HEK293 (cell line): ENCODE data around the gene PRKAG3.

Experiments
- CTCF ChIA-PET: fragments of 350-600 bp; formaldehyde crosslinking; extraction: SDS; loops from one replicate; lab custom pipeline; 2021; ENCODE audit warnings: antibody characterized with exemption; lab: Yijun Ruan, JAX
- POLR2A ChIA-PET: fragments of 300-600 bp; formaldehyde crosslinking; extraction: SDS; loops from one replicate; lab custom pipeline; 2020; ENCODE audit warnings: antibody characterized with exemption, inconsistent platforms; lab: Yijun Ruan, JAX
- H3K27ac ChIP-seq: fragments of 200-500 bp; sonication (Bioruptor generic); 2 replicates; pipeline ENCODE4 v1.5.1; 2014; ENCODE audit warnings: low read depth, low read length, control low read depth, inconsistent platforms; ENCODE audit errors: extremely low read depth
- H3K36me3 ChIP-seq, 2 experiments: fragments of 200-500 bp in 1 of 2; sonication (Bioruptor generic) in 1 of 2; 1 replicate in 1 of 2; 2 replicates in 1 of 2; pipeline ENCODE4 v1.5.1; 2014 to 2017; ENCODE audit warnings: inconsistent platforms in 2 of 2, low read length in 2 of 2; ENCODE audit not compliant: control insufficient read depth in 2 of 2, insufficient read depth in 1 of 2
- H3K4me1 ChIP-seq: fragments of 200-500 bp; sonication (Bioruptor generic); 2 replicates; pipeline ENCODE4 v1.5.1; 2014; ENCODE audit warnings: mild to moderate bottlenecking, low read length, inconsistent platforms; ENCODE audit not compliant: control insufficient read depth, insufficient read depth
- H3K4me3 ChIP-seq: 2 replicates; pipeline ENCODE4 v1.5.1; 2011; ENCODE audit warnings: low read depth, mild to moderate bottlenecking, control low read depth, low read length, moderate library complexity
- H3K9me3 ChIP-seq: fragments of 200-500 bp; sonication (Bioruptor generic); 2 replicates; pipeline ENCODE4 v1.5.1; 2014; ENCODE audit warnings: low read depth, low read length, inconsistent platforms; ENCODE audit not compliant: control insufficient read depth, insufficient read depth
- GLIS1 ChIP-seq: fragments of 450-650 bp; formaldehyde crosslinking; IDR thresholded peaks from 2 replicates; pipeline ENCODE4 v1.5.1; 2016; ENCODE audit warnings: missing biosample characterization, missing genetic modification characterization
- GLIS2 ChIP-seq: fragments of 450-650 bp; formaldehyde crosslinking; IDR thresholded peaks from 2 replicates; pipeline ENCODE4 v1.5.1; 2016; ENCODE audit warnings: missing biosample characterization, missing genetic modification characterization
- KLF7 ChIP-seq: fragments of 450-650 bp; formaldehyde crosslinking; IDR thresholded peaks from 2 replicates; pipeline ENCODE4 v1.5.1; 2016; ENCODE audit warnings: missing biosample characterization, missing genetic modification characterization, borderline replicate concordance
- OSR2 ChIP-seq: fragments of 450-650 bp; formaldehyde crosslinking; IDR thresholded peaks from 2 replicates; pipeline ENCODE4 v1.5.1; 2016; ENCODE audit warnings: missing biosample characterization, missing genetic modification characterization
- PRDM10 ChIP-seq: fragments of 450-650 bp; formaldehyde crosslinking; IDR thresholded peaks from 2 replicates; pipeline ENCODE4 v1.5.1; 2016; ENCODE audit warnings: missing biosample characterization, missing genetic modification characterization
- ZFP69B ChIP-seq: fragments of 450-650 bp; formaldehyde crosslinking; IDR thresholded peaks from 2 replicates; pipeline ENCODE4 v1.5.1; 2016; ENCODE audit warnings: missing biosample characterization, missing genetic modification characterization
- ZIC2 ChIP-seq: fragments of 450-650 bp; formaldehyde crosslinking; IDR thresholded peaks from 2 replicates; pipeline ENCODE4 v1.5.1; 2016; ENCODE audit warnings: missing biosample characterization, missing genetic modification characterization
- ZNF140 ChIP-seq: fragments of 450-650 bp; formaldehyde crosslinking; IDR thresholded peaks from 2 replicates; pipeline ENCODE4 v1.5.1; 2016; ENCODE audit warnings: missing biosample characterization, missing genetic modification characterization
- ZNF398 ChIP-seq: fragments of 450-650 bp; formaldehyde crosslinking; IDR thresholded peaks from 2 replicates; pipeline ENCODE4 v1.5.1; 2017; ENCODE audit warnings: missing biosample characterization, missing genetic modification characterization
- ZNF449 ChIP-seq: fragments of 450-650 bp; formaldehyde crosslinking; IDR thresholded peaks from 2 replicates; pipeline ENCODE4 v1.5.1; 2017; ENCODE audit warnings: missing biosample characterization, mild to moderate bottlenecking, missing genetic modification characterization, moderate library complexity
- ZNF624 ChIP-seq: fragments of 450-650 bp; formaldehyde crosslinking; IDR thresholded peaks from 2 replicates; pipeline ENCODE4 v1.5.1; 2017; ENCODE audit warnings: missing biosample characterization, missing genetic modification characterization
- ZNF76 ChIP-seq: fragments of 450-650 bp; formaldehyde crosslinking; IDR thresholded peaks from 2 replicates; pipeline ENCODE4; 2016; ENCODE audit warnings: low read depth, missing biosample characterization, missing genetic modification characterization, borderline replicate concordance
- ZNF791 ChIP-seq: fragments of 450-650 bp; formaldehyde crosslinking; IDR thresholded peaks from 2 replicates; pipeline ENCODE4 v1.5.1; 2016; ENCODE audit warnings: missing biosample characterization, missing genetic modification characterization
- ZSCAN23 ChIP-seq: fragments of 450-650 bp; formaldehyde crosslinking; IDR thresholded peaks from 2 replicates; pipeline ENCODE4 v1.5.1; 2016; ENCODE audit warnings: missing biosample characterization, missing genetic modification characterization
- ZSCAN5A ChIP-seq: fragments of 450-650 bp; formaldehyde crosslinking; IDR thresholded peaks from 2 replicates; pipeline ENCODE4 v1.5.1; 2016; ENCODE audit warnings: missing biosample characterization, missing genetic modification characterization

Gene PRKAG3

GRCh38 chr2:218859556-218859987, 28.0 kb upstream of the PRKAG3 start, which contains the start of gene WNT6 (continued):
- TF ChIP-seq ZNF449 (tag by site-specific recombination) (no peak), PRDM10 (tag by site-specific recombination) (no peak), ZNF140 (no peak), KLF7 (tag by site-specific recombination) (no peak), ZNF791 (tag by site-specific recombination) (no peak), ZSCAN23 (tag by site-specific recombination) (no peak)

- H3K9me3 ChIP-seq, result no peaks in the 10 kb centered on the region
- no peaks in the 10 kb centered on the region for H3K36me3 ChIP-seq
- POLR2A ChIA-PET, result interaction anchor here (0.5 to 0.6 kb wide), 2 partner anchors 39 to 258 kb away, joined by 3 to 5 read pairs; no protein-coding TSS in a partner anchor
- H3K4me3 ChIP-seq, result peak overlapping the region; percentile 40
- CTCF ChIA-PET, result interaction anchor here (0.7 to 10.4 kb wide), 7 partner anchors 10 to 697 kb away, joined by 3 to 115 read pairs (median 3); no protein-coding TSS in a partner anchor
- H3K27ac ChIP-seq, result no peak overlapping the region
- TF ChIP-seq ZNF398 (tag by site-specific recombination) (peak; percentile 58), GLIS2 (tag by site-specific recombination) (peak; percentile 37; the same call in 1 of the 2 replicates), ZIC2 (tag by site-specific recombination) (peak; percentile 27; the same call in 1 of the 2 replicates), OSR2 (tag by site-specific recombination) (no peak), GLIS1 (tag by site-specific recombination) (0 out of 2 replicates have a peak, but pooled peaks have one; percentile 7), ZNF624 (tag by site-specific recombination) (no peak), ZFP69B (tag by site-specific recombination) (0 out of 2 replicates have a peak, but pooled peaks have one; percentile 33), ZNF76 (tag by site-specific recombination) (peak; percentile 24; the same call in 1 of the 2 replicates), ZSCAN5A (no peak)
- peaks cover 16% of the 10 kb centered on the region for H3K4me1 ChIP-seq
Measured at GRCh38 chr2:218858671-218859555, 27.3 kb upstream of the PRKAG3 start.
